Left ventricle myocardium inferior (tissue), 1 donor: ENCODE measurements around the gene GP2. TPM values are rescaled to one million over a fixed set of nuclear protein-coding genes. Genes with fewer than 3 reads are reported as not detected.

Source experiments
- DNase-seq: peaks from one replicate; pipeline ENCODE4 v3.0.0-alpha.2; 2020
- H3K27ac ChIP-seq: fragments of 200-600 bp; replicated peaks from 2 replicates; pipeline ENCODE4 v1.8.0; 2021
- H3K27me3 ChIP-seq: fragments of 200-600 bp; 2 replicates; pipeline ENCODE4 v1.8.0; 2021; ENCODE audit warnings: low read depth
- H3K36me3 ChIP-seq: fragments of 200-600 bp; 2 replicates; pipeline ENCODE4 v1.8.0; 2021
- H3K4me1 ChIP-seq: fragments of 200-600 bp; 2 replicates; pipeline ENCODE4 v1.8.0; 2021
- H3K4me3 ChIP-seq: fragments of 200-600 bp; 2 replicates; pipeline ENCODE4 v1.8.0; 2021; ENCODE audit warnings: mild to moderate bottlenecking, moderate library complexity
- H3K9me3 ChIP-seq: fragments of 200-600 bp; replicated peaks from 2 replicates; pipeline ENCODE4 v1.8.0; 2021
- CTCF ChIP-seq: fragments of 200-600 bp; IDR thresholded peaks from 2 replicates; pipeline ENCODE4 v1.8.0; 2021; ENCODE audit warnings: antibody characterized with exemption, mild to moderate bottlenecking, borderline replicate concordance
- intact Hi-C: fragments of 100-400 bp; cut with micrococcal nuclease; formaldehyde crosslinking; loops from one replicate; pipeline ENCODE4 v1.11.0; 2022
- total RNA-seq: library from RNA; stranded (reverse); fragmentation: NEBNext Ultra II Directional; extraction: Animal tissue kit (Norgen Biotek cat#: 25700); gene quantifications from one replicate; pipeline ENCODE4 v1.2.1, GENCODE V29; 2021
- donor health status: DM: no; HTN: yes; CAD: no; lungs with severe emphysema.

GP2 gene
- total RNA-seq, 1 donor from 2014 or later: not detected

GRCh38 chr16:20359997-20360396 is 32.7 kb upstream of the GP2 start:
- Histone ChIP-seq H3K27ac (no peak overlapping the region), H3K4me3 (no peak overlapping the region), H3K36me3 (no peaks in the 10 kb centered on the region), H3K27me3 (peaks cover 64% of the 10 kb centered on the region), H3K4me1 (no peaks in the 10 kb centered on the region), H3K9me3 (peaks cover 3% of the 10 kb centered on the region)
- intact Hi-C loops: no loop called here
- no peak for DNase-seq
- no peak for TF ChIP-seq CTCF

- H3K27me3 ChIP-seq: peaks cover 73% of the 10 kb centered on the region
- H3K4me1 ChIP-seq: no peaks in the 10 kb centered on the region
- H3K9me3 ChIP-seq: no peaks in the 10 kb centered on the region
- no peak for TF ChIP-seq CTCF
- intact Hi-C loops: no loop called here
- no peak overlapping the region for H3K27ac ChIP-seq
- no peak overlapping the region for H3K4me3 ChIP-seq
- H3K36me3 ChIP-seq: no peaks in the 10 kb centered on the region
- no peak for DNase-seq
Observed at GRCh38 chr16:20355114-20355782, 27.9 kb upstream of the GP2 start.

- TF ChIP-seq CTCF: no peak
- peaks cover 86% of the 10 kb centered on the region for H3K27me3 ChIP-seq
Observed at GRCh38 chr16:20353379-20353778, 26.1 kb upstream of the GP2 start.

GRCh38 chr16:20352615-20353014 is 25.3 kb upstream of the GP2 start, which contains the start of gene UMOD:
TSS of gene UMOD (minus strand) at chr16:20352715. CDS start at chr16:20350737, 1,978 bp downstream.
- DNase-seq: no peak
- H3K4me3 ChIP-seq: no peak within 1 kb of the TSS
- H3K4me1 ChIP-seq: no peaks in the 10 kb centered on the region
- H3K27me3 ChIP-seq: peaks cover 86% of the 10 kb centered on the region
- H3K27ac ChIP-seq: no peak within 1 kb of the TSS
- intact Hi-C loops: no loop called here
- no peak for TF ChIP-seq CTCF
- no peaks in the 10 kb centered on the region for H3K9me3 ChIP-seq
- no peaks in the 10 kb centered on the region for H3K36me3 ChIP-seq

More at GRCh38 chr16:20353379-20353778, 26.1 kb upstream of the GP2 start:
- H3K36me3 ChIP-seq: no peaks in the 10 kb centered on the region
- DNase-seq: no peak
- H3K27ac ChIP-seq: no peak overlapping the region
- H3K9me3 ChIP-seq: no peaks in the 10 kb centered on the region
- intact Hi-C loops: no loop called here
- no peak overlapping the region for H3K4me3 ChIP-seq
- H3K4me1 ChIP-seq: no peaks in the 10 kb centered on the region

GRCh38 chr16:20349615-20350014 is 22.3 kb upstream of the GP2 start:
- no peaks in the 10 kb centered on the region for H3K4me1 ChIP-seq
- TF ChIP-seq CTCF: no peak
- no peak overlapping the region for H3K27ac ChIP-seq
- no peaks in the 10 kb centered on the region for H3K36me3 ChIP-seq
- H3K4me3 ChIP-seq: no peak overlapping the region
- no peaks in the 10 kb centered on the region for H3K9me3 ChIP-seq
- DNase-seq: no peak
- H3K27me3 ChIP-seq: peaks cover 79% of the 10 kb centered on the region
- intact Hi-C loops: no loop called here
